Measurements from ENCODE around the gene OXA1L. TPM values are rescaled to one million over a fixed set of nuclear protein-coding genes. Genes with fewer than 3 reads are reported as not detected.

The OXA1L gene
- total and polyA plus RNA-seq, 4 donors: 81.3 to 99.8 (median 97.2) TPM

GRCh38 chr14:22800346-22800745 lies 33.9 kb downstream of the OXA1L start:
- no peak overlapping the region for H3K4me3 ChIP-seq
- no peak overlapping the region for H3K27ac ChIP-seq (ENCODE audit: low read depth in 1 of 2, low read length in 1 of 2)
- no peaks in the 10 kb centered on the region for H3K9me3 ChIP-seq (ENCODE audit: control insufficient read depth in 4 of 4, insufficient read depth in 3 of 4, low read length in 3 of 4)
- no peak for TF ChIP-seq CTCF (IDR thresholded peaks at IDR 0.05; ENCODE audit: control extremely low read depth, extremely low read depth)
- no peak overlapping the region for H3K9ac ChIP-seq (ENCODE audit: insufficient read depth in 1 of 2, low read length in 2 of 2)
- DNase-seq: no peak
- peaks cover 0 to 4% (median 0%) of the 10 kb centered on the region in 5 donors for H3K4me1 ChIP-seq (ENCODE audit: control insufficient read depth in 5 of 5, insufficient read depth in 5 of 5, low read length in 5 of 5)
- peaks cover 0 to 2% (median 0%) of the 10 kb centered on the region in 4 donors for H3K36me3 ChIP-seq (ENCODE audit: control insufficient read depth in 4 of 4, insufficient read depth in 4 of 4, low read length in 4 of 4)
- WGBS, 2 donors: 78 to 87% methylated on average over 10 of the region's 10 CpGs
- no peaks in the 10 kb centered on the region for H3K27me3 ChIP-seq (ENCODE audit: control insufficient read depth in 3 of 3, insufficient read depth in 3 of 3, low read length in 2 of 3)
- ATAC-seq (ENCODE audit: insufficient read depth, low FRiP score): no peak

- Histone ChIP-seq H3K36me3 (ENCODE audit: control insufficient read depth in 4 of 4, insufficient read depth in 4 of 4, low read length in 4 of 4) (peaks cover 0 to 2% (median 0%) of the 10 kb centered on the region in 4 donors), H3K4me3 (no peak overlapping the region), H3K9ac (ENCODE audit: insufficient read depth in 1 of 2, low read length in 2 of 2) (no peak overlapping the region), H3K9me3 (ENCODE audit: control insufficient read depth in 4 of 4, insufficient read depth in 3 of 4, low read length in 3 of 4) (no peaks in the 10 kb centered on the region), H3K27ac (ENCODE audit: low read depth in 1 of 2, low read length in 1 of 2) (no peak overlapping the region), H3K27me3 (ENCODE audit: control insufficient read depth in 3 of 3, insufficient read depth in 3 of 3, low read length in 2 of 3) (no peaks in the 10 kb centered on the region), H3K4me1 (ENCODE audit: control insufficient read depth in 5 of 5, insufficient read depth in 5 of 5, low read length in 5 of 5) (peaks cover 0 to 2% (median 0%) of the 10 kb centered on the region in 5 donors)
- no peak for DNase-seq
- ATAC-seq (ENCODE audit: insufficient read depth, low FRiP score): no peak
- 73 to 78% methylated on average over 8 of the region's 8 CpGs for WGBS, 2 donors
- TF ChIP-seq CTCF (IDR thresholded peaks at IDR 0.05; ENCODE audit: control extremely low read depth, extremely low read depth): no peak
Measured at GRCh38 chr14:22801716-22802115, 35.2 kb downstream of the OXA1L start.

- WGBS, 2 donors: 85 to 87% methylated on average over 12 of the region's 12 CpGs
- Histone ChIP-seq H3K9me3 (ENCODE audit: control insufficient read depth in 4 of 4, insufficient read depth in 3 of 4, low read length in 3 of 4) (no peaks in the 10 kb centered on the region), H3K4me1 (ENCODE audit: control insufficient read depth in 5 of 5, insufficient read depth in 5 of 5, low read length in 5 of 5) (peaks cover 0 to 2% (median 0%) of the 10 kb centered on the region in 5 donors), H3K9ac (ENCODE audit: insufficient read depth in 1 of 2, low read length in 2 of 2) (no peak overlapping the region), H3K36me3 (ENCODE audit: control insufficient read depth in 4 of 4, insufficient read depth in 4 of 4, low read length in 4 of 4) (no peaks in the 10 kb centered on the region), H3K27me3 (ENCODE audit: control insufficient read depth in 3 of 3, insufficient read depth in 3 of 3, low read length in 2 of 3) (no peaks in the 10 kb centered on the region), H3K27ac (ENCODE audit: low read depth in 1 of 2, low read length in 1 of 2) (no peak overlapping the region), H3K4me3 (no peak overlapping the region)
- no peak for ATAC-seq (ENCODE audit: insufficient read depth, low FRiP score)
- DNase-seq: no peak
- no peak for TF ChIP-seq CTCF (IDR thresholded peaks at IDR 0.05; ENCODE audit: control extremely low read depth, extremely low read depth)
Measured at GRCh38 chr14:22802860-22803686, 36.6 kb downstream of the OXA1L start.

All from lung (tissue), 12 donors.